Measurements from ENCODE around the gene CSNK1G1. TPM values are rescaled to one million over a fixed set of nuclear protein-coding genes. Genes with fewer than 3 reads are reported as not detected.

Gene CSNK1G1
- total RNA-seq, 1 experiment from 2014 or later: 27.4 TPM

DNA sequence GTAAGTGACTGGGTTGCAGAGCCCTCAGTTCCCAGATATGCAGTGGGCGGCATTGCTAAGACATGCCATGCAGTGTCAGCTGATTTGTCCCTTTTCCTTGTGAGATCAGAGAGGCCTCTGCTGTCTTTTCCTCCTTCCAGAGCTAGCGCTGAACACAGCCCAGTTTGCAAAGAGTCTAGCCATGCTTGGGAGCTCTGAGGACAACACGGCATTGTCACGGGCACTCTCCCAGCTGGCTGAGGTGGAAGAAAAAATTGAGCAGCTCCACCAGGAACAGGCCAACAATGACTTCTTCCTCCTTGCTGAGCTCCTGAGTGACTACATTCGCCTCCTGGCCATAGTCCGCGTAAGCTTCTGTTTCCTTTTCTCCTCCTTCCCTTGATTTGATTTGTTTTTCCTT is 224.4 kb downstream of the CSNK1G1 start:
- no peaks in the 10 kb centered on the region for H3K27me3 ChIP-seq (replicated peaks; ENCODE audit: insufficient read depth, low read depth, low read length, poor library complexity)
- DNase-seq (ENCODE audit: low spot score): no peak
- intact Hi-C loops (cut with micrococcal nuclease; ENCODE audit: unreplicated experiment): no loop called here
- H3K9me3 ChIP-seq (ENCODE audit: low read depth, low read length, poor library complexity, severe bottlenecking): no peaks in the 10 kb centered on the region
- peaks cover 85% of the 10 kb centered on the region for H3K36me3 ChIP-seq (ENCODE audit: insufficient read depth, low read length, poor library complexity, severe bottlenecking)
- ChIA-PET CTCF (no interaction called here), POLR2A (ENCODE audit: low non-redundant PET) (interaction anchor here (0.6 kb wide), 1 partner anchor 156 kb away, joined by 3 read pairs; no protein-coding TSS in a partner anchor)
- no TSS peak for BruUV-seq (replicated peaks)
- TF ChIP-seq EZH2 (IDR thresholded peaks at IDR 0.05; ENCODE audit: borderline replicate concordance, low read depth, low read length, poor library complexity, severe bottlenecking): no peak
- TF ChIP-seq, protein P1, sequence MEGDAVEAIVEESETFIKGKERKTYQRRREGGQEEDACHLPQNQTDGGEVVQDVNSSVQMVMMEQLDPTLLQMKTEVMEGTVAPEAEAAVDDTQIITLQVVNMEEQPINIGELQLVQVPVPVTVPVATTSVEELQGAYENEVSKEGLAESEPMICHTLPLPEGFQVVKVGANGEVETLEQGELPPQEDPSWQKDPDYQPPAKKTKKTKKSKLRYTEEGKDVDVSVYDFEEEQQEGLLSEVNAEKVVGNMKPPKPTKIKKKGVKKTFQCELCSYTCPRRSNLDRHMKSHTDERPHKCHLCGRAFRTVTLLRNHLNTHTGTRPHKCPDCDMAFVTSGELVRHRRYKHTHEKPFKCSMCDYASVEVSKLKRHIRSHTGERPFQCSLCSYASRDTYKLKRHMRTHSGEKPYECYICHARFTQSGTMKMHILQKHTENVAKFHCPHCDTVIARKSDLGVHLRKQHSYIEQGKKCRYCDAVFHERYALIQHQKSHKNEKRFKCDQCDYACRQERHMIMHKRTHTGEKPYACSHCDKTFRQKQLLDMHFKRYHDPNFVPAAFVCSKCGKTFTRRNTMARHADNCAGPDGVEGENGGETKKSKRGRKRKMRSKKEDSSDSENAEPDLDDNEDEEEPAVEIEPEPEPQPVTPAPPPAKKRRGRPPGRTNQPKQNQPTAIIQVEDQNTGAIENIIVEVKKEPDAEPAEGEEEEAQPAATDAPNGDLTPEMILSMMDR (conservative IDR thresholded peaks at IDR 0.05; ENCODE audit: low read depth, low read length): no peak
- no peak overlapping the region for H3K4me3 ChIP-seq (ENCODE audit: low read depth, low read length, poor library complexity, severe bottlenecking)
- H3K4me1 ChIP-seq (ENCODE audit: insufficient read depth, low read length, poor library complexity, severe bottlenecking): no peaks in the 10 kb centered on the region
- H3K27ac ChIP-seq (ENCODE audit: low read depth, low read length, poor library complexity, severe bottlenecking): no peak overlapping the region

DNA sequence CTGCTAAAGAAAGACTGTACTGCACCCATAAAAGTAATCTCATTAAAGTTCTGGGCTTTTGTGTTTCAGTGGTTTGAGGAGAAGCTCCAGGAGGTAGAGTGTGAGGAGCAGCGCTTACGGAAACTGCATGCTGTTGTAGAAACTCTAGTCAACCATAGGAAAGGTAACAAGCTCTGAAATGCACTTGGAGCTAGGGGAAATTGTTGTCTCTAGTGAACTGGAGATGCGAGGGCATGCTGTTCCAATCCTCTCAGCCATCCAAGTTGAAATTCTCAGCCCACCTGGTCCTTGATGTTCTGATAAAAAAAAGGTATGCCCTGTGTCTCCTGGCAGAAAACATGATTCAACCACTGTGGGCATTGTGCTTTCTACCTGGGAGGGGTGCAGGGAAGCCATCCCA is 225.8 kb downstream of the CSNK1G1 start:
- no peak overlapping the region for H3K4me3 ChIP-seq (ENCODE audit: low read depth, low read length, poor library complexity, severe bottlenecking)
- intact Hi-C loops (cut with micrococcal nuclease; ENCODE audit: unreplicated experiment): no loop called here
- H3K36me3 ChIP-seq (ENCODE audit: insufficient read depth, low read length, poor library complexity, severe bottlenecking): peaks cover 84% of the 10 kb centered on the region
- TF ChIP-seq, protein P1 (conservative IDR thresholded peaks at IDR 0.05; ENCODE audit: low read depth, low read length): no peak
- TF ChIP-seq EZH2 (IDR thresholded peaks at IDR 0.05; ENCODE audit: borderline replicate concordance, low read depth, low read length, poor library complexity, severe bottlenecking): no peak
- H3K9me3 ChIP-seq (ENCODE audit: low read depth, low read length, poor library complexity, severe bottlenecking): no peaks in the 10 kb centered on the region
- CTCF ChIA-PET: no interaction called here
- POLR2A ChIA-PET (ENCODE audit: low non-redundant PET): no interaction called here
- no peak overlapping the region for H3K27ac ChIP-seq (ENCODE audit: low read depth, low read length, poor library complexity, severe bottlenecking)
- no peaks in the 10 kb centered on the region for H3K4me1 ChIP-seq (ENCODE audit: insufficient read depth, low read length, poor library complexity, severe bottlenecking)
- H3K27me3 ChIP-seq (replicated peaks; ENCODE audit: insufficient read depth, low read depth, low read length, poor library complexity): no peaks in the 10 kb centered on the region
- no peak for DNase-seq (ENCODE audit: low spot score)
- no TSS peak for BruUV-seq (replicated peaks)

DNA sequence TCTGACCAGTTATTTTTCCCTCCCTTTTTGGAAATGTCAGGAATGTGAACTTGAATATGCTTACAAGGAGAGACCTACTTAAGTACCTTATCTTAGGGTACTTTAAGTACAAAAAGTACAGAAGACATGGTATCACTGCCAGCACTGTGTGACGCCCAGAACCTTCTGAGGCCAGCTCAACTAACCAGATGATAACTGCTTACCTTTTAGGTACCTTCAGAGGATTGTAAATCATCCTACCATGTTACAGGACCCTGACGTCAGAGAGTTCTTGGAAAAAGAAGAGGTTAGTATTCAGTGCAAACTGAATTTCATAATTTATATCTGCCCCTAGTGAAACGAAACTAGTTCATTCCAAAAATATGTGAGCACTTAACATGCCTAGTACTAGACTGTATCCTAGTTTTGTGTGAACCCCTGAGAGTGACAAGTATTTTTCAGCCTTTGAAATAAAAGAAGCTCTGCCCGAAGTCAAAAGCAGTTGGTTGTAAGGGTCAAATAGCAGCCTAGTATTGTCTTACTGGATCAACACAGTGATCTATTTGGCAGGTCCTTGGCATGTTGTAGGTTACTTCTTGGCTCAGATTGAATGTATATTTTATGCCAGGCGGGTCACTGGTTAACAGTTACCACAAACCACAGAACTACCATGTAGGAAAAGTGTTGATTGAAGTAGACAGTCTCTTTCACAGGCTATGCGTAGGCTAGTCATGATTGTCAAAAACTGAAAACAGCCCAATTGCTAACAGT is 228.3 kb downstream of the CSNK1G1 start:
- intact Hi-C loops (cut with micrococcal nuclease; ENCODE audit: unreplicated experiment): no loop called here
- POLR2A ChIA-PET (ENCODE audit: low non-redundant PET): no interaction called here
- no peaks in the 10 kb centered on the region for H3K9me3 ChIP-seq (ENCODE audit: low read depth, low read length, poor library complexity, severe bottlenecking)
- TF ChIP-seq EZH2 (IDR thresholded peaks at IDR 0.05; ENCODE audit: borderline replicate concordance, low read depth, low read length, poor library complexity, severe bottlenecking): no peak
- TF ChIP-seq, protein P1 (conservative IDR thresholded peaks at IDR 0.05; ENCODE audit: low read depth, low read length): no peak
- no peak overlapping the region for H3K27ac ChIP-seq (ENCODE audit: low read depth, low read length, poor library complexity, severe bottlenecking)
- H3K27me3 ChIP-seq (replicated peaks; ENCODE audit: insufficient read depth, low read depth, low read length, poor library complexity): no peaks in the 10 kb centered on the region
- DNase-seq (ENCODE audit: low spot score): no peak
- H3K4me3 ChIP-seq (ENCODE audit: low read depth, low read length, poor library complexity, severe bottlenecking): no peak overlapping the region
- H3K36me3 ChIP-seq (ENCODE audit: insufficient read depth, low read length, poor library complexity, severe bottlenecking): peaks cover 84% of the 10 kb centered on the region
- BruUV-seq (replicated peaks): no TSS peak
- no peaks in the 10 kb centered on the region for H3K4me1 ChIP-seq (ENCODE audit: insufficient read depth, low read length, poor library complexity, severe bottlenecking)
- CTCF ChIA-PET: no interaction called here
